GM12891 (cell line): ENCODE measurements around the gene XPNPEP3.

Experiments used
- DNase-seq: peaks from one replicate; pipeline ENCODE4 v3.0.0; 2011; ENCODE audit warnings: low spot score; ENCODE audit not compliant: insufficient read length
- FAIRE-seq: peaks from 2 replicates; lab custom pipeline; 2011; peaks lifted over from hg19 to GRCh38; lab: Jason Lieb, UNC
- PAX5 ChIP-seq: IDR thresholded peaks from 2 replicates; pipeline ENCODE4 v1.6.1; 2011; ENCODE audit warnings: low read length, moderate library complexity, mild to moderate bottlenecking; ENCODE audit not compliant: insufficient read depth, severe bottlenecking
- POLR2A ChIP-seq: IDR thresholded peaks from 2 replicates; pipeline ENCODE4 v1.6.1; 2011; ENCODE audit warnings: low read depth, low read length, control low read depth
- POLR2AphosphoS5 ChIP-seq: IDR thresholded peaks from 2 replicates; pipeline ENCODE4 v1.6.1; 2011; ENCODE audit warnings: low read depth, low read length, control low read depth
- POU2F2 ChIP-seq: IDR thresholded peaks from 2 replicates; pipeline ENCODE4 v1.6.1; 2011; ENCODE audit warnings: low read depth, mild to moderate bottlenecking, control low read depth, low read length, moderate library complexity
- SPI1 ChIP-seq: IDR thresholded peaks from 2 replicates; pipeline ENCODE4 v1.6.1; 2011; ENCODE audit warnings: low read depth, low read length, control low read depth
- TAF1 ChIP-seq: IDR thresholded peaks from 2 replicates; pipeline ENCODE4 v1.6.1; 2011; ENCODE audit warnings: low read depth, low read length, control low read depth

The XPNPEP3 gene

DNA sequence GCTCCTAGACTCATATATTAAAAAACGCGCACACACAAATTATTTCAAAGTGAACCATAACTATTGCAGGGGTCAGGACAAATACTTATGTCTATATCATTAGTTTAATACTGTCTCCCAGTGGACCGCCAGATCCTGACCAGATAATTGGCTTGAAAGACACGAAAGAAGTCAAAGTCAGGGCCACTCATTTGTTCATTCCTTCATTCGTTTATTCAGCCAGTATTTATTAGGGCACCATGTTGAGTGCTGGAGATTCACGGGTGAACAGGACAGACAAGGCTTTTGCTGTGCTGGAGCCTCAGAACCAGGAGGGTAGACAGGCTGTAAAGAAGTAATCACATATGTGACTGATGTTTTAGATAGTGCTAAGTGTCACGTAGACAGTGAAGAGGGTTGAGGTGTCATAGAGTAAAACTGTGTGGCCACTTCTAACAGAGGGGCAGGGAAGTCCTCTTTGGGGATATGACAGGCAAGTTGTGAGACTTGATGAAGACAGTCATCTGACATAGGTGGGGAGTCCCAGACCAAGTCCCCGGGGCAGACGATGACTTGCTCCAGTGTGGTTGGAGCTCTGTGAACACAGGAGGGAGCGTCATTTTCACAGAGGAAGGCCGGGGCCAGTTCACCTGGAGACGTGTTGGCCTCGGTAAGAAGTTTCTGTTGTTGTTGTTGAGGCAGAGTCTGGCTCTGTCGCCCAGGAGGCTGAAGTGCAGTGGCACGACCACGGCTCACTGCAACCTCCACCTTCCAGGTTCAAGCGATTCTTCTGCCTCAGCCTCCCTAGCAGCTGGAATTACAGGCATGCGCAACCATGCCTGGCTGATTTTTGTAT, 120.1 kb downstream of the XPNPEP3 start:
- no peak for FAIRE-seq
- DNase-seq: no peak
- no peak for TF ChIP-seq POU2F2
- TF ChIP-seq SPI1: no peak
- no peak for TF ChIP-seq PAX5
- no peak for TF ChIP-seq TAF1
- no peak for TF ChIP-seq POLR2A
- TF ChIP-seq POLR2AphosphoS5: no peak

DNA sequence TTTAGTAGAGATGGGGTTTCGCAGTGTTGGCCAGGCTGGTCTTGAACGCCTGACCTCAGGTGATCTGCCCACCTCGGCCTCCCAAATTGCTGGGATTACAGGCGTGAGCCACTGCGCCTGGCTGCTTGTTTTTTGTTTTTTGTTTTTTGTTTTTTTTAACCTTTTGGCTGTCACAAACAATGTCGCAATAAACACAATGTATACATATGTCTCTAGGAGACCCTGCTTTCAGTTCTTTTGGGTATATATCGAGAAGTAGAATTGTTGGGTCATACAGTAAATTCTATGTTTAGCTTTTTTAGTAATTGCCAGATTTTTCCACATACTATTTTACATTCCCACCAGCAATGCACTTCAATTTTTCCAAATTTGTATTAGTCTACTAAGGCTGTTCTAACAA, 122.2 kb downstream of the XPNPEP3 start:
- no peak for FAIRE-seq
- TF ChIP-seq SPI1: no peak
- no peak for TF ChIP-seq PAX5
- no peak for TF ChIP-seq POLR2AphosphoS5
- no peak for TF ChIP-seq POLR2A
- no peak for TF ChIP-seq TAF1
- TF ChIP-seq POU2F2: no peak

DNA sequence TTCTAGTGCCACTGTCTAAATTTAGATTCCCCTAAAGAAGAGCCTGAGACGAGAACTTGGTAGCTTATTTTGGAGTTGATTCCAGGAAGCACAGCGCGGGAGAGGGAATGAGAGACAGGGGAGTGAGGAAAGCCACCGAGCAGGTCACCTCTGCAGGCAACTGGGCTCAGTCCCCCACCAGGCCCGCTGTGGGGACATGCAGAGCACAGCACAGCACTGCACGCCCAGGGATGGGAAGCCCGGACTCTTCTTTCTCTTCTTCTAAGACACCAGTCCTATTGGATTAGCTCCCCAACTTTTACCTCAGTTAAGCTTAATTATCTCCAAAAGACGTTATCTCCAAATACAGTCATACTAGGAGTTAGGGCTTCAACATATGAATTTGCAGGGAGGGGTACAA, 122.9 kb downstream of the XPNPEP3 start:
- DNase-seq (no peak), FAIRE-seq (no peak)
- TF ChIP-seq POLR2A: no peak

More for the DNA sequence above, 122.2 kb downstream of the XPNPEP3 start:
- no peak for DNase-seq
